KMS-11 (cell line): ENCODE data around the gene IGFBP3.
A peak's percentile ranks its signal among the peaks of the same experiment; 100 is the strongest.

Experiments
- H2AFZ ChIP-seq: fragments of 200-600 bp; sonication (generic); 2 replicates; pipeline ENCODE4 v1.6.1; 2016; ENCODE audit warnings: antibody characterized with exemption, mixed run types, low read depth
- H3K27ac ChIP-seq: fragments of 200-600 bp; sonication (generic); 2 replicates; pipeline ENCODE4 v1.6.1; 2016; ENCODE audit warnings: mild to moderate bottlenecking, mixed run types
- H3K27me3 ChIP-seq: fragments of 200-600 bp; sonication (generic); 2 replicates; pipeline ENCODE4 v1.6.1; 2017; ENCODE audit warnings: mild to moderate bottlenecking, low read depth, mixed run types, moderate library complexity; ENCODE audit not compliant: insufficient read depth
- H3K36me3 ChIP-seq: fragments of 200-600 bp; sonication (generic); 2 replicates; pipeline ENCODE4 v1.6.1; 2017; ENCODE audit warnings: mild to moderate bottlenecking, mixed run types; ENCODE audit not compliant: insufficient read depth
- H3K4me1 ChIP-seq: fragments of 200-600 bp; sonication (generic); 2 replicates; pipeline ENCODE4 v1.6.1; 2016; ENCODE audit warnings: mild to moderate bottlenecking, low read depth, mixed run types; ENCODE audit not compliant: poor library complexity, severe bottlenecking
- H3K4me2 ChIP-seq: fragments of 200-600 bp; sonication (generic); 2 replicates; pipeline ENCODE4 v1.7.0; 2016; ENCODE audit warnings: mild to moderate bottlenecking, mixed run types
- H3K4me3 ChIP-seq: fragments of 200-600 bp; sonication (generic); IDR thresholded peaks from 2 replicates; pipeline ENCODE4 v1.6.1; 2017; ENCODE audit warnings: low read depth, low read length, mixed read lengths; ENCODE audit not compliant: insufficient read depth
- H3K79me2 ChIP-seq: fragments of 200-600 bp; sonication (generic); 2 replicates; pipeline ENCODE4 v1.6.1; 2016; ENCODE audit warnings: low read depth, mixed run types; ENCODE audit not compliant: insufficient read depth
- H3K9ac ChIP-seq: fragments of 200-600 bp; sonication (generic); 2 replicates; pipeline ENCODE4 v1.6.1; 2016; ENCODE audit warnings: mild to moderate bottlenecking, mixed run types
- H4K20me1 ChIP-seq: fragments of 200-600 bp; sonication (generic); 2 replicates; pipeline ENCODE4 v1.6.1; 2016; ENCODE audit warnings: mild to moderate bottlenecking, mixed run types; ENCODE audit not compliant: insufficient read depth
- CTCF ChIP-seq: fragments of 200-600 bp; sonication (generic); conservative IDR thresholded peaks from 2 replicates; pipeline ENCODE4 v1.6.1; 2017; ENCODE audit warnings: low read depth, mild to moderate bottlenecking, antibody characterized with exemption, low read length, moderate library complexity, mixed read lengths

Gene IGFBP3

GRCh38 chr7:45872116-45873034 lies 48.7 kb downstream of the IGFBP3 start:
- no peak overlapping the region for H3K4me3 ChIP-seq
- H3K27ac ChIP-seq, result no peak overlapping the region
- no peaks in the 10 kb centered on the region for H3K79me2 ChIP-seq
- no peaks in the 10 kb centered on the region for H3K4me1 ChIP-seq
- no peak overlapping the region for H2AFZ ChIP-seq
- H4K20me1 ChIP-seq, result no peaks in the 10 kb centered on the region
- H3K36me3 ChIP-seq, result no peaks in the 10 kb centered on the region
- H3K9ac ChIP-seq, result no peak overlapping the region
- H3K4me2 ChIP-seq, result no peak overlapping the region
- H3K27me3 ChIP-seq, result no peaks in the 10 kb centered on the region
- peak; percentile 53 for TF ChIP-seq CTCF

GRCh38 chr7:45869426-45869825 lies 51.6 kb downstream of the IGFBP3 start:
- Histone ChIP-seq H3K9ac (no peak overlapping the region), H3K36me3 (no peaks in the 10 kb centered on the region), H3K4me2 (no peak overlapping the region), H3K27me3 (no peaks in the 10 kb centered on the region), H4K20me1 (no peaks in the 10 kb centered on the region), H3K27ac (no peak overlapping the region), H3K4me1 (no peaks in the 10 kb centered on the region), H3K4me3 (no peak overlapping the region), H3K79me2 (no peaks in the 10 kb centered on the region), H2AFZ (no peak overlapping the region)
- TF ChIP-seq CTCF, result no peak

- Histone ChIP-seq H4K20me1 (no peaks in the 10 kb centered on the region), H3K4me3 (no peak overlapping the region), H3K36me3 (no peaks in the 10 kb centered on the region), H3K27ac (no peak overlapping the region), H3K27me3 (no peaks in the 10 kb centered on the region), H3K4me1 (no peaks in the 10 kb centered on the region), H3K79me2 (no peaks in the 10 kb centered on the region), H3K9ac (no peak overlapping the region), H3K4me2 (no peak overlapping the region), H2AFZ (no peak overlapping the region)
- TF ChIP-seq CTCF, result no peak
Measured at GRCh38 chr7:45867471-45867870, 53.6 kb downstream of the IGFBP3 start.

- Histone ChIP-seq H3K4me3 (no peak overlapping the region), H2AFZ (no peak overlapping the region), H3K27ac (no peak overlapping the region), H3K4me1 (no peaks in the 10 kb centered on the region), H3K27me3 (no peaks in the 10 kb centered on the region), H3K4me2 (no peak overlapping the region), H3K9ac (no peak overlapping the region), H4K20me1 (no peaks in the 10 kb centered on the region), H3K36me3 (no peaks in the 10 kb centered on the region), H3K79me2 (no peaks in the 10 kb centered on the region)
- no peak for TF ChIP-seq CTCF
Measured at GRCh38 chr7:45865594-45866410, 55.3 kb downstream of the IGFBP3 start.
